LoVo (cell line): ENCODE results near the gene SLC39A9.
"Not testable (repeated sequence)": the region's sequence is repeated elsewhere in the genome, so short reads cannot be mapped to it uniquely, and the experiment has no call there.

Experiments used
- DNase-seq: peaks from one replicate; pipeline ENCODE4 v3.0.0-alpha.2; 2016; ENCODE audit warnings: low spot score

SLC39A9 gene

GRCh38 chr14:69370061-69370460 is 28.4 kb upstream of the SLC39A9 start:
- DNase-seq: no peak

- DNase-seq: no peak
Measured at GRCh38 chr14:69372146-69372545, 26.3 kb upstream of the SLC39A9 start.

GRCh38 chr14:69373104-69373503 is 25.4 kb upstream of the SLC39A9 start:
- no peak for DNase-seq

GRCh38 chr14:69374235-69374634 is 24.3 kb upstream of the SLC39A9 start:
- DNase-seq: no peak

- no peak for DNase-seq
Measured at GRCh38 chr14:69375182-69375581, 23.3 kb upstream of the SLC39A9 start.

GRCh38 chr14:69375722-69376121 is 22.8 kb upstream of the SLC39A9 start:
- no peak for DNase-seq

- no peak for DNase-seq
Measured at GRCh38 chr14:69376439-69376838, 22.1 kb upstream of the SLC39A9 start.

GRCh38 chr14:69378274-69378673 is 20.2 kb upstream of the SLC39A9 start:
- DNase-seq: no peak

GRCh38 chr14:69387311-69387710 is 11.2 kb upstream of the SLC39A9 start:
- DNase-seq: no peak

- DNase-seq: not testable (repeated sequence)
Measured at GRCh38 chr14:69391400-69391799, 7.1 kb upstream of the SLC39A9 start.

- no peak for DNase-seq
Measured at GRCh38 chr14:69392481-69392880, 6.0 kb upstream of the SLC39A9 start.

GRCh38 chr14:69395929-69396328 is 2.6 kb upstream of the SLC39A9 start:
- no peak for DNase-seq

- DNase-seq: no peak
Measured at GRCh38 chr14:69398818-69399210, 322 bp downstream of the SLC39A9 start.

- no peak for DNase-seq
Measured at GRCh38 chr14:69399750-69400149, 1.3 kb downstream of the SLC39A9 start.

- no peak for DNase-seq
Measured at GRCh38 chr14:69400154-69400553, 1.7 kb downstream of the SLC39A9 start.

- DNase-seq: no peak
Measured at GRCh38 chr14:69401841-69402240, 3.3 kb downstream of the SLC39A9 start.

- DNase-seq: no peak
Measured at GRCh38 chr14:69404478-69404877, 6.0 kb downstream of the SLC39A9 start.

GRCh38 chr14:69404883-69405282 is 6.4 kb downstream of the SLC39A9 start:
- no peak for DNase-seq

- no peak for DNase-seq
Measured at GRCh38 chr14:69405762-69406161, 7.3 kb downstream of the SLC39A9 start.

- DNase-seq: no peak
Measured at GRCh38 chr14:69408331-69408960, 10.0 kb downstream of the SLC39A9 start.

- DNase-seq: no peak
Measured at GRCh38 chr14:69413483-69413882, 15.0 kb downstream of the SLC39A9 start.

- DNase-seq: not testable (repeated sequence)
Measured at GRCh38 chr14:69416087-69416486, 17.6 kb downstream of the SLC39A9 start.

GRCh38 chr14:69423279-69423678 is 24.8 kb downstream of the SLC39A9 start:
- no peak for DNase-seq

GRCh38 chr14:69424149-69424923 is 25.8 kb downstream of the SLC39A9 start:
- DNase-seq: no peak
